Upper lobe of left lung (tissue), 4 donors: ENCODE results near the gene SLC8B1.

Experiments used
- EP300 ChIP-seq, 4 donors: sonication (generic); formaldehyde crosslinking; IDR thresholded peaks; one replicate each; pipeline ENCODE4 v1.5.1; 2017; ENCODE audit warnings: antibody characterized with exemption in 4 of 4, control low read depth in 2 of 4
- POLR2A ChIP-seq, 4 donors: fragments of 450-650 bp; IDR thresholded peaks; one replicate each; pipeline ENCODE4 v1.5.1; 2016 to 2017; ENCODE audit warnings: antibody characterized with exemption in 4 of 4, mild to moderate bottlenecking in 2 of 4
- TF ChIP-seq, protein P1 (sequence below), 6 experiments: fragments of 450-650 bp in 4 of 6; fragments of 200-600 bp in 2 of 6; sonication (generic) in 2 of 6; IDR thresholded peaks; one replicate each; pipeline ENCODE4 v1.5.1; 2016 to 2019; ENCODE audit warnings: antibody characterized with exemption in 6 of 6

DNA sequence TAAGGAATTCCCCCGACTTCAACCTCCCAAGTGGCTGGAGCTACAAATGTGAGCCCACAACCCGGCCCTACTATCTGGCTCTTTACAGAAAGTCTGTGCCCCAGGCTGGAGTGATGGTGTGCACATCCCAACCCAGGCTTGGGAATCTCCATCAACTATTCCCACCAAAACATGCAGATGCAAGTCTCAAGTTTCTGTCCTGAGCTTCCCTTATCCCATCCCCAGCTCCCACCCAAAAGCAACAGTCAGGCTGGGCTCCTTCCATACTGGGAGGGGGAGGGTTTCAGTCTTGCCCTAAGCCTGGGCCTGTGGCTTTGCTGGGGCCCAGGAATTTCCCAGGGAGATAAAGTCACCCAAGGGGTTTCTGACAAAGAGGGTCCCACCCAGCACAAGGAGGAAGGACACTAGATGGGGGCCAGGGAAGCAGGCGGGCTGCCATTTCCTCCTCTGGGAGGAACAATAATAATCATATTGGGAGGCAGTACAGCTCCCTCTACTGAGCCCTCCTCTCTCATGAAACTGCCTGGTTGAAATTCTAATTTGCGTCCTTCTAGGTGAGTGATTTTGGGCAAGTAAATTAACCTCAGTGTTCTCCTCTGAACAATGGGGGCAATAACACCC, 8.0 kb downstream of the SLC8B1 start:
- TF ChIP-seq, protein P1, sequence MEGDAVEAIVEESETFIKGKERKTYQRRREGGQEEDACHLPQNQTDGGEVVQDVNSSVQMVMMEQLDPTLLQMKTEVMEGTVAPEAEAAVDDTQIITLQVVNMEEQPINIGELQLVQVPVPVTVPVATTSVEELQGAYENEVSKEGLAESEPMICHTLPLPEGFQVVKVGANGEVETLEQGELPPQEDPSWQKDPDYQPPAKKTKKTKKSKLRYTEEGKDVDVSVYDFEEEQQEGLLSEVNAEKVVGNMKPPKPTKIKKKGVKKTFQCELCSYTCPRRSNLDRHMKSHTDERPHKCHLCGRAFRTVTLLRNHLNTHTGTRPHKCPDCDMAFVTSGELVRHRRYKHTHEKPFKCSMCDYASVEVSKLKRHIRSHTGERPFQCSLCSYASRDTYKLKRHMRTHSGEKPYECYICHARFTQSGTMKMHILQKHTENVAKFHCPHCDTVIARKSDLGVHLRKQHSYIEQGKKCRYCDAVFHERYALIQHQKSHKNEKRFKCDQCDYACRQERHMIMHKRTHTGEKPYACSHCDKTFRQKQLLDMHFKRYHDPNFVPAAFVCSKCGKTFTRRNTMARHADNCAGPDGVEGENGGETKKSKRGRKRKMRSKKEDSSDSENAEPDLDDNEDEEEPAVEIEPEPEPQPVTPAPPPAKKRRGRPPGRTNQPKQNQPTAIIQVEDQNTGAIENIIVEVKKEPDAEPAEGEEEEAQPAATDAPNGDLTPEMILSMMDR (IDR thresholded peaks at IDR 0.05) = no peak
- TF ChIP-seq POLR2A (IDR thresholded peaks at IDR 0.05) (no peak), EP300 (IDR thresholded peaks at IDR 0.05) (no peak)
